ENCODE data around the gene LECT2.

- TF ChIP-seq CTCF (IDR thresholded peaks at IDR 0.05) (no peak), POLR2A (IDR thresholded peaks at IDR 0.05; ENCODE audit: low read depth) (no peak)
These were observed 10.0 kb upstream of the LECT2 start for GRCh38 chr5:135964670-135965320.
